HG02943 (cell line): ENCODE results near the gene SNX27.
"Not testable (repeated sequence)": the region's sequence is repeated elsewhere in the genome, so short reads cannot be mapped to it uniquely, and the experiment has no call there.

ENCODE experiments used
- ATAC-seq: cut with Tn5 transposase; IDR thresholded peaks from one replicate; pipeline ENCODE4 v1.9.1; 2021; ENCODE audit warnings: mild to moderate bottlenecking, low read depth, moderate library complexity; ENCODE audit not compliant: unreplicated experiment

SNX27 gene

DNA sequence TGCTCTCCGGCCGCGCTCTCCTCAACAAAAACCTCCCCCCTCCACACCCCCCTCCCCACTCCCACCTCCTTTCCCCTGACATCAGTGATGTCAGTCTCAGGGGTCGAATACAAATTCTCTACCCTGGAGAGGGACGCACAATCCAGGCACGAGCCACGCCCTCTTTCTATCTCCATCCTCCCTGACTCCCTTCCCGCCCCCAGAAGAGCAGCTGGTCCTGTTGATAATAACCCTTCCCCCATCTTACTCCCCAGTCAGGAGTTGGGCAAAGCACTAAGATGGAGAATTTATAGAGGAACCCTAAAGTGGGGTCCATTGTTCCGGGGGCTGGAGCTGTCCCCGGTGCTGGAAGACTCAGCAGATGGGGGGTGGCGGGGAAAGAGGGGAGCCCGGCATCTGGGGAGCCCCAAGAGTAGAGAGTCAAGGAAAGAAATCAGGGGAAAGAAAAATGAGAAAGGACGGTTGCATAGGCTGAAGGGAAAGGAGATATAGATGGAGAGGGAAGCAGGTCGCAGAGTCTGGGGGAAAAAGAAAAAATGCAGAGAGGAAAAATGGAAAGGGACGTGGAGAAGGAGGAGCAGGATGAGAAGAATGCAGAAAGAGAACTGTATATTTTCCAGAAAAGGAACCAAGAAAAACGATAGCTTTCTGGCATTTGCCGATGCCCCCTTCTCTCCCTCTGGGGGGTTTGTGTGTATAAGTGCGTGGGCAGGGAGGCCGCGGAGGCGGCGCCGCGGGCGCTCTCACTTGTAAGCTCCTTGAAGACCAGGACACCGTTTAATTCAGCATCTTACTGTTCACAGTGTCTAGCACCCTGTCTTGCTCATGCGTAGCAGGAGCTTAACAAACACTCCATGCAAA lies 105.2 kb downstream of the SNX27 start, which contains the start of gene CELF3:
TSS of gene CELF3 (minus strand) at position 33 of the 861 bp plus-strand sequence. CDS start 783 bp downstream, outside the sequence.
- no peak for ATAC-seq

DNA sequence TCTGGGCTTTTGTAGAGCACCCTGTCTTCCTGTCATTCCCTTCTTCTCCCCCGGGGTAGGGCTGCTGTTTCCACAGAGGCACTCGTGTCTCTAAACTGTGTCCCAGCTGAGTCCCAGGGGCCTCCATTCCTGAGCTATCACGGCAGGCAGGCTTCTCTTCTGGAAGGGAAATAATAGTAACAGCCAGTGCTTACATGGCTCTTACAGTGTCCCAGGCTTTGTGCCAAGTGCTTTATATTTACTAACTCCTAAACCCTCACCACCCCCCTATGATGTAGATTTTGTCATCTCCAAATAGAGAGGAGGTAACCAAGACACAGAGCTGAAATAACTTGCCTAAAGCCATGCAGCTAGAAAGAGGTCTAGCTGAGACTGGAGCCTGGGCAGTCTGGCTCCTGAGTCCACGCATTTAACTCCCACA lies 106.2 kb downstream of the SNX27 start:
- no peak for ATAC-seq

DNA sequence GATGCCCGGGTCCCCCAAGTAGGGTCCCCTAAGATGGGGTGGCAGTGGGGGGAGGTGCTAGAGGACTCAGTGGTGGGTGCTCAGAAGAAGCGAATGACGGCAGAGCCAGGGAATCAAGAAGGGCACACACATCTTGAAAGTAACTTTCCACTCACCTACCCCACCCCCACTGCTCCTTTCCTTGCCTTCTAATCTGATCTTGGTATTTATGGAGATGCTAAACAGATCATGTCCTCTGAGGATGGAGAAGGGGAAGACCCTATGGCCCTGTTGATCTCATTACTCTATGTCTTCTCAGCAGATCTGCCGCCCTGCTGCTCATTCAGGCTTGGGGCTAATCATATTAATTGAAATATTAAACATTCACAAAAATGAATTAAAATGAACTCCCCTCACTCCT lies 106.8 kb downstream of the SNX27 start:
- no peak for ATAC-seq

DNA sequence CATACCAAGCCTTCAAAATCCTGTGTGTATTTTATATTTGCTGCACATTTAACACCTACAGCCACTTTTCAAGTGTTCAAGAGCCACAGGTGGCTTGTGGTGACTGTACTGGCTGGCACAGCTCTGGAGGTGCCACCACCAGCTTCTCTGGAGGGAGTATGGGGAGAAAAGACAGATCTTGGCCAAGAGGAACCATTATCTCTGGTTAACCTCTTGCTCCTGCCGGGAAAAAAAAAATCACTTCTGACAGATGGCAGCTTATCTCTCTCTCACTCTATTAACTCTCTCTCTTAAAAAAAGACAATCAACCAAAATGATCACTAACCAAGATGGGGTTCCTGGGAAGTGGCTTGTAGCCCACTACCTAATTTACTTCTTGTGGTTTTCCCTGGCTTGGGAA lies 108.3 kb downstream of the SNX27 start:
- no peak for ATAC-seq

DNA sequence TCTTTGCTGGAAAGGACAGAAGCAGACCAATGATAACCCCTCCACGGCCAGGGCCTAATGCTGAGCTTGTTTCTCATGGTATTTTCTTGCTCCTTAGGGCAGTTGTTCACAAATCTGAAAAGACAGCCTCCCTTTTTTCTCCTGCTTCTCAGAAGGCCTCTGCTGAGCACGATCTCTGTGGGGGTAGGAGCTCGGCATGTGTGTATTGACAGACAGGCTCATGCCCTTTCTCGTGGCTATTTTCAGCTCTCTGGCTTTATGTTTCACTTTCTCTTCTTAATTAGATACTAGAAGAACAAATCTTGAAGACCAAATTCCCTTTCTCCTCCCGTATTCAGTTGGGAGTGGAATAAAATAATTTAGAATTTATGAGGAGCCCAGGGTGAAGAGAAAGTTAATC lies 108.7 kb downstream of the SNX27 start:
- no peak for ATAC-seq

DNA sequence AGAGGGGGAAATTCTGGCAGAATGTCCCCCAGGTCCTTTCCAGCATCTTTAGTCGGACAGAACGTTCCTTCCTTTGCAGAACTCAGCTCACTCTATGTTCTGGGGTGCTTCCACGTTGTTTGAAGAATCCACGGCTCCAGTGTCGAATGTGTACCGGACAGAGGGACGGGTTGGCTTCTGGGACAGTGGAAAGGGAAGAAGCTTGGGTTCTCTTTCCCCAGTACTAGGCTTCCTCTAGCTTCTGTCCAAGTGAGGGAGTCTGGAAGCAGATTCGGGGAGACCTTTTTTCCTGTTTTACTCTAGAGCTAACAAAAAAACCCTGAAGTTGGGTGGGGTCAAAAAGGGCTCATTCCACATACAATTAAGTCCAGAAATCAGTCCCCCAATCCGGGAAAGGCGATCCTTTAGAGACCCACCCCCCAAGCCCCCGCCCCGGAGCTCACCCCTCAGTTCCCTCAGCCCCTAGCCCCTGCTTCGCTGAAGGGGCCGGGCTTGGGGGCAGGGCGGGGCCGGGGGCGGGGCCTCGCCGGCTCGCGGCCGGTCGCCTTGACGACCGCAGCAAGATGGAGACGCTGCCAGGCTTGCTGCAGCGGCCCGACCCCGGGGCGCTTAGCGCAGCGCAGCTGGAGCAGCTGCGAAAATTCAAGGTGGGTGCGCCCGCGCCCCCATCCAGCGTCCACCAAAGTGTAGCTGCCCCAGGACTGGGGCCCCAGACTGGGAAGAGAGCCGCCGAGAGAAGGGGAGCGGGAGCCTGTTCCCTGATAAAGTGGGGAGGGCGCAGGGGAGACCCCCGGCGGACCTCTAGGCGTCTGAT lies 109.3 kb downstream of the SNX27 start, which contains the start of gene RIIAD1:
TSS of gene RIIAD1 (plus strand) at position 549 of the 814 bp plus-strand sequence. CDS start at position 564, 15 bp downstream.
- no peak for ATAC-seq

DNA sequence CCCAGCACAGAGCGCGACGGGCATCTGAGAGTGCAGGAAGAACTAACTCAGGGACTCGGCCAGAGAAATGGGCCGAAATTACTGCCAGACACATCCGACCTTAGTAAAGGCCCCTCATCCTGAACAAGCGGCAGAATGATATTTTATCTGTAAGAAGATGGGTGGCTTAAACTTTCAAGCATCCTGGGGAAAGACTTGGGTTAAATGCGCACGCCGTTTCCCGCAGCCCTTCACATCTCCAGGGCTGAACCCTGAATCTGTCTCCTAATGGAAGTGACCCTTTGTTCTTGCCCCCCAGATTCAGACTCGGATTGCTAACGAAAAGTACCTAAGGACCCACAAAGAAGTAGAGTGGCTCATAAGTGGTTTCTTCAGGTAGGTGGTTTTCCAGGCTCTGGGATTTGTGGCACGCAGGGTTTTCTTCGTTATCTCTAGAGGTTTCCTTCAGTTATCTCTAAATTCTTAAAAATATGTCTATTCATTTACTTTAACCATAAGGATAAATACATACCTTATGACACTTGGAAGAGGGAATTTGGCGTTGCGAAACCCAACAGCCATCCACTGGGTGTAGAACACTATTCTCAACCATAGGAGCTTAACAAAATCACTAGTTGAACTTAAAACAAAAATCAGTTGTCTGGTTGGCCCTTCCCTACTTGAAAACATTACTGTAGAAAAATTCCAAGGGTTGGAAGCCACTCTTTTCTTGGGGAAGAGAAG lies 110.1 kb downstream of the SNX27 start:
- ATAC-seq, result no peak

DNA sequence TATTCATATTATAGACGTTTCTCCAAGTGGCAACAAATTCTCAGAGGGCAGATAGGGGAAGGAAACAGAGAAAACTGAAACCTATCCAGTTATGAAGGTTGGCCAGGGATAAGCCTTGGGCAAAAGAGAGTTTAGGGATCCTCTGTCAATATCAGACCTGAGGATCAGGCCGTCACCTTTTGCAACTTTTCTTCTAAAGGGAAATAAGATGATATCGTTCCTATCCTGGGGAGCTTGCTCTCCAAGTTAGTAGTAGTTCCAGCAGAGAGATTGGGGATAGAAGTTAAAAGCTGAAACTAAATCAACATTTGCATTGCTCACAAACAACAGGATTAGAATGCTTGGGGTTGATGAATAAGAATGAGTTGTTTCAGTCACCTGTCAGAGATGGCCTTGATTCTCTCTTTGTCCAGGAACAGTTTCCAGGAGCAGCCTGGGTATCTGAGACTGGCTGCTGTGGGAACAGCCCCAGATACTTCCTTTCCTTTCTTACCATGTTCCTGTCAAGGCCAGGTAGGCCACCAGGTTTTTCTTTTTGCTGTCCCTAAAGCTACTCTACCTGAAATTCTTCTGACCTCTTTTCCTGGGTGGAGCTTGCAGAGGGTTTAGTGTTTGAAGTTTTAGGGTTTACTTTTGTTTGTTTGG lies 112.0 kb downstream of the SNX27 start:
- ATAC-seq, result no peak

DNA sequence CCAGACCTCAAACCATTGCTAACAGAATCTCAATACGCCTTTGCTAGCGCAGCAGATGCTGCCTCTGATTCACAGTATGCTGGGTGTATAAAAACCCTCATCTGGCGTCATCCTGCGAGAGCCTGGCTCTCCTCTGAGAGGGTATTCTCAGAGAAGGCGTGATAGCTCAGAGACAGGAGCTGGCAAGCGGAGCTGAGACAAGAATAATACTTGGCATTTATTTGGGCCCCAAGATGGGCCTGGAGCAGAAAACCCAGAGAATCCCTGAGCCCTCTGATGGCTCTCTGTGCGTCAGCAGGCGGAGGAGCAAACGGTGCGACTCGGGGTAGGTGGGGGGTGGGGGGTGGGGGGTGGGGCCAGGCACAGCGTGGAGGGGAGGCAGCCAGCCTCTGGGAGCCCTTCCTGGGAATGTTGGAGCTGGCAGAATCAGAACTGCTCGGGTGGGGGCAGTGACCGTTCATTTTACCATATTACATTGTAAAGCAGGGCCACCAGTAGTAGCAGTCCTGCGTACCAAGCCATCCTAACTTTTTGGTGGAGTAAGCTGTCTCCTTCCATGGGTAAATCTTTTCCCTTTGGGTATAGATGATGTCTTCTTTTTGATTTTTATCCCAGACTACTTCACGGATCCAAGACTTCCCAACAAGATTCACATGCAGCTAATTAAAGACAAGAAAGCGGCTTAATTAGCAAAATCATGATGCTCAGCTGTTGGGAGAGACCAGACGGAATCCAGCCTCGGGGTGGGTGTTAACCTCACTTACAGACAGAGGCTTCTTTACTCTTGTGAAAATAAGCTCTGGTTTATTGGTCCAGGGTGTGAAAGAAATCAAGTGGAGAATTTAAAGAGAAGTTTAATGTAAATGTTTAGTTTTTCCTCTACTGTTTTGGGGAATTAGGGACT lies 116.6 kb downstream of the SNX27 start:
- ATAC-seq, result no peak

DNA sequence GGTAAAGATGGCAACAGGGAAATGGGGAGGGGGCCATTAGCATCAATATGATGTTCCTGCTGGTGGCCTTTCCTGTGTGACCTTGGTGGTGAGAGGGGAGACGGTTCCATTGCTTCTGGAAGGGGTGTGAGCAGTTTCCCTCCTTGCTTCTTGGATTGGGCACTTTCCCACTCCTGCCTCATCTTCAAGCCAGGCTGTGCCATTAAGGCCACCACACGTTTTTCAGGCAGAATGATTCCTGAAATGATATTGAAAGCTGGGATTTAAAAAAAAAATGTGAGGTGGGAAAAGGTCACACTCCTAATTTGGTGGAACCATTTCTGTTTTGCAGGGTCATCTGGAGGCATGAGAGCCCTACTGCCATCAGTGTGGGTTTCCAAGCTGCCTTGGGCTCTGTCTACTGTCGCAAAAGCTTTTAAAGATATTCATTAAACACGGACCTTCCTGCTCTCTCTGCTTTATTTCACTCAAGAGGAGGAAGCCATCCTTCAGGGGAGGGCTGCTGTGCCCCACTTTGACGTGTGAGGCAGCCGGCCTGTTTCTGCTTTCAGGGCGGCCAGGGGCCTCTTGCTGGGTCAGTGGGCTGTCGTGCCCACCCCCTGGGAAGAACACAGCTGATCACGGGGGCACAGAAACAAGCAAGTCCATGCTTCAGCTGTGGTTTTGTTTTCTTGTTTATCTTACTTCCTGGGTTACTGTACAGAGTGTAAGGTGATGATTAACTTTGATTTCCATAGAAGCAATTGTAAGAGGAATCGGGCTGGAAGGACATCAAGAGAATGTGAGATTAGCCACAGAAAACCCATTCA lies 117.5 kb downstream of the SNX27 start:
- no peak for ATAC-seq

DNA sequence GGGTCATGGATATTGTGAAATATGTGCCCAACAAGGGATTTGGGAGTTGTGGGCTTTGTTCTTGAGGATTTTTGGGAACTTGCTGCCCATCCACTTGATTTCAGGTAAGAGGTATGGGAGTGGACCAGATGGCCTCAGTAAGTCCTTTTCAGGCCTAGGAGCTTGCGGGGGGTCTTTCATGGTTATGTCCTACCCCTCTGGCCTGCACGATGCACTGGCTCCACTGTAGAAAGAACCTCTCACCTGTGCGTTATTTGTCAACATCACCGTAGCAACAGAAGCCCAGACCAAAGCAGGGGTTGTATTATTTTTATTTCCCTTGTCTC lies 118.1 kb downstream of the SNX27 start:
- ATAC-seq, result no peak

DNA sequence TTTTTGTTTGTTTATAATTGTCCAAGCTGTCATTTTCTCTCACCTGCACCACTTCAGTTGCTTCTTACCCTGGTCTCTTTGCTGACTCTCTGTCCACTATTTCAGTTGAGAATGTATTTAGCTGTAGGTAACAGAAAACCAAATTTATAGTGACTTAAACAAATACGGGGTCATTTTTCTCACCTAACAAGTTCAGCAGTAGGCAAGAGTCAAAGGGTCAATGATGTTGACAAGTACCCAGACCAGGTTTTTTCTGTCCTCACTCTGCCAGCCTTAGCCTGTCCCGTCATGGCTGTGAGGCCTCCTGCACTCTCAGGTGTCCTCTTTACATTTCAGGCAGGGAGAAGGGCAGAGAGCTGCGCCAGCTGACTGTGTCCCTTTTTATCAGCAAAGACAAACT lies 121.3 kb downstream of the SNX27 start:
- ATAC-seq, result no peak

DNA sequence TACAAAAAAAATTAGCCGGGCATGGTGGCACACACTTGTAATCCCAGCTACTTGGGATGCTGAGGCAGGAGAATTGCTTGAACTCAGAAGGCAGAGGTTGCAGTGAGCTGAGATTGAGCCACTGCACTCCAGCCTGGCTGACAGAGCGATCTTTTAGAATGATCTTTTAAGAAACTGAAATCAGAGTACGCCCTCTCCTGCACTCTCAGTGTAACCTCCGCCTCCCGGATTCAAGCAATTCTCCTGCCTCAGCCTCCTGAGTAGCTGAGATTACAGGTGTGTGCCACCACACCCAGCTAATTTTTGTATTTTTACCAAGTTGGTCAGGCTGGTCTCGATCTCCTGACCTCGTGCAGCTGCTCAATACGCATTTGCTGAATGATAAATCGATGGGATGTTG lies 122.1 kb downstream of the SNX27 start:
- not testable (repeated sequence) for ATAC-seq

DNA sequence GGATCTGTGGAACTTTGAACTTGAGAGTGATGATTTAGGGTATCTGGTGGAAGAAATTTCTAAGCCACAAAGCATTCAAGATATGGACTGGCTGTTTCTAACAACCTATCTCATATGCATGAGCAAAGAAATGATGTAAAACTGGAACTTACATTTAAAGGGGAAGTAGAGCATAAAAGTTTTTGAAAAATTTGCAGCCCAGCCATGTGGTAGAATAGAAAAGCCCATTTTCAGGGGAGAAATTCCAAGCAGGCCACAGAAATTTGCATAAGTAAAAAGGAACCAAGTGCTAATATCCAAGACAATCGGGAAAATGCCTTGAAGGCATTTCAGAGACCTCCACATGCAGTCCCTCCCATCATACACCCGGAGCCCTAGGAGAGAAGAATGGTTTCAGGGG lies 125.2 kb downstream of the SNX27 start:
- ATAC-seq, result no peak

DNA sequence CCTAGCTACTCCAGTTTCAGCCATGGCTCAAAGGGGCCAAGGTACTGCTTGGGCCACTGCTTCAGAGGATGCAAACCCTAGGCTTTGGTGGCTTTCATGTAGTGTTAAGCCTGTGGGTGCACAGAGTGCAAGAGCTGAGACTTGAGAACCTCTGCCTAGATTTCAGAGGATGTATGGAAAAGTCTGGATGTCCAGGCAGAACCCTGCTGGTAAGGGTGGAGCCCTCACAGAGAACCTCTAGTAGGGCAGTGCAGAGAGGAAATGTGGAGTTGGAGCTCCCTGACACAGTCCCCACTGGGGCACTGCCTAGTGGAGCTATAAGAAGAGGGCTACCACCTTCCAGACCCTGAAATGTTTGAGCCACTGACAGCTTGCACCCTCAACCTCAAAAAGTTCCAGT lies 125.6 kb downstream of the SNX27 start:
- ATAC-seq, result no peak

DNA sequence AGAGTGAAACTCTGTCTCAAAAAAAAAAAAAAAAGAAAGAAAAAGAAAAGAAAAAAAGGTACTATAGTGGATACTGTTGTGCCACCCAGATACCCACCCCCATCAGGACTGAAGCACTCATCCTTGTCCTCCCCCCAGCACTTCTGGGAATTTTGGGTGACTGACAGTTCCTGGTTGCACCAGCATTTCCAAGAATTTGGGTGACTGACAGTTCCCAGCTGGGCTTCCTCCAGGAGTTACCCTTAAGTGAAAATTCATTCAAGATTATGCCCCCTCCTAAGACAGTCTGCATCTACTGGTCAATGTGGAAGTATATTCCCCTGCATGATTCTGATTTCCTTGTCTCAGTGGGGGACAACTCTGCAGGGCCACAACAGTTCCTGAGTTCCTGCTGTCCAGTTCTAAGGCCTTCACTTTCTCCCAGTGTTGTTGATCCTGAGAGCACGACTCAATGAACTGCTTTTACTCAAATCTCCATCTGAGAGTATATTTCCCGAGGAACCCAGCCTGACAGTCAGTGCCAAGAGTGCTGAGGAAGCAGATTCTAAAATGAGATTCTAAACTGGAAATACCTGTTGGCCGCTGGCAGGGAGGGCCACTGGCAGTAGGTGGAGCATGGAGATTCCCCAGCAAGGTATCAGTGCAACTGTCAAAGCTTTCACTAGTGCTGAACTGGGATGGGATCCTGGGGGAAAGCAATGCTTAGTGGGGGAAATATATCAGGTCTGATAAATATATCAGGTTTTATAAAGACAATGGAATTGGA lies 127.9 kb downstream of the SNX27 start:
- ATAC-seq, result no peak

DNA sequence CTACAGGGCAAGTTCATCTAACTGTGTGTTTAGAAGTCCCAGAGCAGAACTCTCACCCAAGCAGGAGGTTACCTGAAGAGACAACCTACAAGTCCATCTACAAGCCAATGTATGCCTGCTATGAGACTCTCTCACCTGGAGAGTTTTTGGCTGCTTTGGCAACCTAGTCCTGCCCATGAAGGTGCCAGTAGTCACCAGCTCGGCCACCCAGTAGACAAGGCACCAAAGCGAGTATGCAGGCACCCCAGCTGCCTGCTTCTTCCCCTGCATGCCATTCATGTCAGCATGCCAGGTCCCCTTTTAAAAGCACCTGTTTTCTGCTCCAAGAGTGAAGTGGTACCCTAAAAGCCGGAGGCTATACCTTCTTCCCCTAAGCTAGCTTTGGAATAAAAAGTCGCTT lies 129.7 kb downstream of the SNX27 start:
- no peak for ATAC-seq
